Measurements from ENCODE around the gene PNPLA1.

Gene PNPLA1

GRCh38 chr6:36328600-36328999, 58.7 kb downstream of the PNPLA1 start:
- H3K4me3 ChIP-seq (ENCODE audit: low read depth, low read length) = no peak overlapping the region
- TF ChIP-seq CTCF (IDR thresholded peaks at IDR 0.05; ENCODE audit: borderline replicate concordance, insufficient read depth, low read depth, low read length) = no peak

GRCh38 chr6:36329798-36330291, 60.0 kb downstream of the PNPLA1 start:
- no peak for TF ChIP-seq CTCF (IDR thresholded peaks at IDR 0.05; ENCODE audit: borderline replicate concordance, insufficient read depth, low read depth, low read length)

GRCh38 chr6:36330366-36330765, 60.5 kb downstream of the PNPLA1 start:
- no peak for TF ChIP-seq CTCF (IDR thresholded peaks at IDR 0.05; ENCODE audit: borderline replicate concordance, insufficient read depth, low read depth, low read length)

More at GRCh38 chr6:36329798-36330291, 60.0 kb downstream of the PNPLA1 start:
- H3K4me3 ChIP-seq (ENCODE audit: low read depth, low read length) = no peak overlapping the region

GRCh38 chr6:36331381-36331780, 61.5 kb downstream of the PNPLA1 start:
- no peak overlapping the region for H3K4me3 ChIP-seq (ENCODE audit: low read depth, low read length)
- no peak for TF ChIP-seq CTCF (IDR thresholded peaks at IDR 0.05; ENCODE audit: borderline replicate concordance, insufficient read depth, low read depth, low read length)

More at GRCh38 chr6:36330366-36330765, 60.5 kb downstream of the PNPLA1 start:
- H3K4me3 ChIP-seq (ENCODE audit: low read depth, low read length) = no peak overlapping the region

- H3K4me3 ChIP-seq (ENCODE audit: low read depth, low read length) = no peak overlapping the region
- TF ChIP-seq CTCF (IDR thresholded peaks at IDR 0.05; ENCODE audit: borderline replicate concordance, insufficient read depth, low read depth, low read length) = no peak
Observed at GRCh38 chr6:36333171-36333895, 63.5 kb downstream of the PNPLA1 start.

GRCh38 chr6:36333931-36334725, 64.3 kb downstream of the PNPLA1 start:
- TF ChIP-seq CTCF (IDR thresholded peaks at IDR 0.05; ENCODE audit: borderline replicate concordance, insufficient read depth, low read depth, low read length) = no peak
- no peak overlapping the region for H3K4me3 ChIP-seq (ENCODE audit: low read depth, low read length)

All from GM12875 (cell line).